ENCODE data around the gene MRGPRF.

GRCh38 chr11:69059429-69059828 lies 46.4 kb upstream of the MRGPRF start:
- TF ChIP-seq CTCF (IDR thresholded peaks at IDR 0.05 in 8 of 11, conservative IDR thresholded peaks at IDR 0.05 in 3 of 11) (no peak), POLR2A (IDR thresholded peaks at IDR 0.05) (no peak)

Data from spleen (tissue), 7 donors.